ENCODE measurements around the gene DNMBP.

GRCh38 chr10:99894613-99895012 lies 115.1 kb downstream of the DNMBP start:
- TF ChIP-seq CTCF (IDR thresholded peaks at IDR 0.05; ENCODE audit: poor library complexity): no peak
- no peak for TF ChIP-seq EZH2 (IDR thresholded peaks at IDR 0.05; ENCODE audit: borderline replicate concordance)
- no peak for TF ChIP-seq EZH2phosphoT487 (IDR thresholded peaks at IDR 0.05; ENCODE audit: low read depth, severe bottlenecking, unreplicated experiment)

Data from hepatocyte (in vitro differentiated cells).